ENCODE data around the gene ANKRD60.

ANKRD60 gene

DNA sequence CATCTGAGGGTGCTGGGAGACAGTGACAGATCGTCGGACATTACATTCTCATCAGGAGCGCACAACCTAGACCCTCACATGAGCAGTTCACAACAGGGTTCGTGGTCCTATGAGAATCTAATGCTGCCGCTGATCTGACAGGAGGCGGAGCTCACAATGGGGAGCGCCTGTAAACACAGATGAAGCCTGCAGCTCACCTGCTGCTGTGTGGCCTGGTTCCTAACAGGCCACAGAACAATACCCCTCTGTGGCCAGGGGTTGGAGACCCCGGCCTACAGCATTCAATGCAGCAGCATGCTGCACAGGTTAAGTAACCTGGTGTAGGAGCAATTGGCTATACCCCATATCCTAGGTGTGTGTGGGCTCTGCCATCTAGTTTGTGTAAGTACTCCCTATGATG, 19.5 kb downstream of the ANKRD60 start:
- Histone ChIP-seq H3K4me1 (peaks cover 0 to 9% (median 2%) of the 10 kb centered on the region in 4 donors), H3K9me3 (no peaks in the 10 kb centered on the region), H3K27ac (no peak overlapping the region), H3K36me3 (no peaks in the 10 kb centered on the region), H3K27me3 (peaks cover 0 to 21% of the 10 kb centered on the region in 2 donors), H3K4me3 (no peak overlapping the region)
- no peak for DNase-seq
- intact Hi-C loops (cut with DNase I; ENCODE audit: low total_unique reads) = loop anchor here (5.0 kb wide), 1 partner anchor 687 kb away; no protein-coding TSS in a partner anchor
- TF ChIP-seq, protein P1, sequence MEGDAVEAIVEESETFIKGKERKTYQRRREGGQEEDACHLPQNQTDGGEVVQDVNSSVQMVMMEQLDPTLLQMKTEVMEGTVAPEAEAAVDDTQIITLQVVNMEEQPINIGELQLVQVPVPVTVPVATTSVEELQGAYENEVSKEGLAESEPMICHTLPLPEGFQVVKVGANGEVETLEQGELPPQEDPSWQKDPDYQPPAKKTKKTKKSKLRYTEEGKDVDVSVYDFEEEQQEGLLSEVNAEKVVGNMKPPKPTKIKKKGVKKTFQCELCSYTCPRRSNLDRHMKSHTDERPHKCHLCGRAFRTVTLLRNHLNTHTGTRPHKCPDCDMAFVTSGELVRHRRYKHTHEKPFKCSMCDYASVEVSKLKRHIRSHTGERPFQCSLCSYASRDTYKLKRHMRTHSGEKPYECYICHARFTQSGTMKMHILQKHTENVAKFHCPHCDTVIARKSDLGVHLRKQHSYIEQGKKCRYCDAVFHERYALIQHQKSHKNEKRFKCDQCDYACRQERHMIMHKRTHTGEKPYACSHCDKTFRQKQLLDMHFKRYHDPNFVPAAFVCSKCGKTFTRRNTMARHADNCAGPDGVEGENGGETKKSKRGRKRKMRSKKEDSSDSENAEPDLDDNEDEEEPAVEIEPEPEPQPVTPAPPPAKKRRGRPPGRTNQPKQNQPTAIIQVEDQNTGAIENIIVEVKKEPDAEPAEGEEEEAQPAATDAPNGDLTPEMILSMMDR (IDR thresholded peaks at IDR 0.05) = no peak

DNA sequence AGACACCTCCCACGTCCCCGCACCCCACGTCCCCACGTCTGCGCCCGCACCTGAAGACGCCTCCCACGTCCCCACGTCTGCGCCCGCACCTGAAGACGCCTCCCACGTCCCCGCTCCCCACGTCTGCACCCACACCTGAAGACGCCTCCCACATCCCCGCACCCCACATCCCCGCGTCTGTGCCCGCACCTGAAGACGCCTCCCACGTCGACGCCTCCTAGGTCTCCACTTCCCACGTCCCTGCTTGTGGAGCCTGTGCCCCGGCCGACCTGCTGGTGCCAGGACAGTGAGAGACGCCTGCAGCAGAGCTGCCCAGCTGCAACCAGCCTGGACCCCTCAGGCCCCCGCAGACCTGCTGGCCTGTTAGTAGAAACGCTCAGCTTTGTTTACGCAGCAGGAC, 22.6 kb downstream of the ANKRD60 start:
- H3K4me1 ChIP-seq = peaks cover 0 to 9% (median 2%) of the 10 kb centered on the region in 4 donors
- H3K27ac ChIP-seq = no peak overlapping the region
- intact Hi-C loops (cut with DNase I; ENCODE audit: low total_unique reads) = loop anchor here (5.0 kb wide), 1 partner anchor 684 kb away; no protein-coding TSS in a partner anchor
- H3K36me3 ChIP-seq = no peaks in the 10 kb centered on the region
- H3K27me3 ChIP-seq = peaks cover 0 to 9% of the 10 kb centered on the region in 2 donors
- H3K9me3 ChIP-seq = no peaks in the 10 kb centered on the region
- no peak for DNase-seq
- TF ChIP-seq, protein P1 (IDR thresholded peaks at IDR 0.05) = no peak
- H3K4me3 ChIP-seq = no peak overlapping the region

DNA sequence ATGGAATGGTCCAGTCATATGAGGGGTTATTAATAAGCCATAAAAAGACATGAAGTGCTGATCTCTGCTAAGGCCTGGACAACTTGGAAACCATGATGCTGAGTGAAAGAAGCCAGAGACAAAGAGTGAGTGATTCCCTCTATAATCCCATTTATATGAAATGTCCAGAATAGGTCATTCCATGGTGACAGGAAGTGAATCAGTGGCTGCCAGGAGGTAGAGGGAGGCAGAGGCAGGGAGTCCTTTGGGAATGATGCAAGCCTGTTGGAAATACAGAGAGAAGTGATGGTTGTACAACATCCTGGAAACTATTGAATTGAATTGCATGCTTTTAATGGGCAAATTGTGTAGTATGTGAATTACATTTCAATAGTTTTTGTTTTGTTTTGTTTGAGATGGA, 26.4 kb downstream of the ANKRD60 start:
- Histone ChIP-seq H3K9me3 (no peaks in the 10 kb centered on the region), H3K4me1 (no peaks in the 10 kb centered on the region), H3K36me3 (no peaks in the 10 kb centered on the region), H3K27ac (no peak overlapping the region), H3K4me3 (no peak overlapping the region), H3K27me3 (peaks cover 0 to 3% of the 10 kb centered on the region in 2 donors)
- intact Hi-C loops (cut with DNase I; ENCODE audit: low total_unique reads) = no loop called here
- DNase-seq = no peak
- TF ChIP-seq, protein P1 (IDR thresholded peaks at IDR 0.05) = no peak

DNA sequence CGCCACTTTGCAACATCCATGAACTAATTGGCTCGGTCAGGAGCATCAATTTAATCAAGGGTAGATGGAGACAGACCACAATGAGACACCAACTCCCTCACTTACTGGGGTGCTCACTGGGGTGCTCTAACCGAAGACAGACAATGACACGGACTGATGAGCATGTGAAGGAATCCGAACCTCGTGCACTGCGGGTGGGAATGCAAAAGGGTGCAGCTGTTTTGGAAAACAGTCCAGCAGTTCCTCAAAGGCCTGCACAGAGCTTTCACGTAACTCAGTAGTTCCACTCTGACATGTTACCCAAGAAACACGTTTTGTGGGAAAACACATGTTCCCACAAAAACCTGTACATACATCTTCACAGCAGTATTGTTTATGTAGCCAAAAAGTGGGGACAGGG, 26.8 kb downstream of the ANKRD60 start:
- Histone ChIP-seq H3K9me3 (no peaks in the 10 kb centered on the region), H3K4me1 (no peaks in the 10 kb centered on the region), H3K4me3 (no peak overlapping the region), H3K27me3 (peaks cover 0 to 3% of the 10 kb centered on the region in 2 donors), H3K27ac (no peak overlapping the region), H3K36me3 (no peaks in the 10 kb centered on the region)
- intact Hi-C loops (cut with DNase I; ENCODE audit: low total_unique reads) = no loop called here
- no peak for DNase-seq
- TF ChIP-seq, protein P1 (IDR thresholded peaks at IDR 0.05) = no peak

DNA sequence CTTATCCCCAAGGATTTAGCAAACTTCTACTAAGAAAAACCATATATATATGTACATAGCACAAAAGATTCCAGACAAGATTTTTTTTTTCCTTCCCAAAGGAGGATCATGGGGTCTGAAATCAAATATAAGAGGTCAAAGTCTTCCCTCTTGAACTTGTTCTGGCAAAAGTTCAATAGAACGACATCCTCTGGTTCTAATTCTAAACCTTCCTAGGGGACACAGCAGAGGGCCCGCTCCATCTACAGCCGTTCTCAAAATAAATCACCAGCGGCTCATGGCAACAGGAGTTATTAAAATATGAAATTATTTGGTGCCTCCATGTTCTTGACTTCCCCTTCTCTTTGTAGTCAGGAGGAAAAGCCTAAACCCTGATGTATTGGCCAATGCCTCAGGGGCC, 29.0 kb downstream of the ANKRD60 start:
- H3K27me3 ChIP-seq = peaks cover 0 to 3% of the 10 kb centered on the region in 2 donors
- H3K4me3 ChIP-seq = no peak overlapping the region
- DNase-seq = no peak
- no peak overlapping the region for H3K27ac ChIP-seq
- TF ChIP-seq, protein P1 (IDR thresholded peaks at IDR 0.05) = no peak
- intact Hi-C loops (cut with DNase I; ENCODE audit: low total_unique reads) = no loop called here
- no peaks in the 10 kb centered on the region for H3K9me3 ChIP-seq
- H3K4me1 ChIP-seq = no peaks in the 10 kb centered on the region
- H3K36me3 ChIP-seq = no peaks in the 10 kb centered on the region

DNA sequence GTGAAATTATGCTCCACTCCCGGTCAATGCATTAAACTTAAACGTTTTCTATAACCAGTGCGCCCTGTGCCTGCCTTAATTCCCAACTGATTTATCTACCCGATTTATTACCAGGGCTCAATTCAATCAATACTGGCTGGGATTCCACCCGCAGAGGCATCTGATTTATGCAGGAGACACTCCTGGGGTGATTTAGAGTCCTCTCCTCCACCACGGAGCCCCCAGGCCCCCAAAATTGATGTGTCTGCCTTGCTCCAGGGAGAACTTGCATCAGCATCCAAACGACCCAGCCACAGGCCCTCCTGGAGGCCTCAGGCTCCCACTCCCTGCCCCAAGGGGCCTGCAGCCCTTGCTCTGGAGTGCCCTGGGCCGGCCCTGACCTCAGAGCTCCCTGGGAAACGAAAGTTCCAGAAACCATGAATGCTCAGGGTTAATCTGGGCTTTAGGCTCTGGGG, 29.5 kb downstream of the ANKRD60 start:
- intact Hi-C loops (cut with DNase I; ENCODE audit: low total_unique reads) = no loop called here

More for the DNA sequence above, 29.5 kb downstream of the ANKRD60 start:
- TF ChIP-seq, protein P1 (IDR thresholded peaks at IDR 0.05) = no peak
- Histone ChIP-seq H3K9me3 (no peaks in the 10 kb centered on the region), H3K36me3 (no peaks in the 10 kb centered on the region), H3K27me3 (peaks cover 0 to 3% of the 10 kb centered on the region in 2 donors), H3K4me3 (no peak overlapping the region), H3K4me1 (no peaks in the 10 kb centered on the region), H3K27ac (no peak overlapping the region)
- no peak for DNase-seq

Measured in tibial artery (tissue), 4 donors.